ENCODE results near the gene CFAP20DC. TPM values are rescaled to one million over a fixed set of nuclear protein-coding genes. Genes with fewer than 3 reads are reported as not detected.

The CFAP20DC gene
- total and polyA plus RNA-seq, 2 of the 8 experiments (the other 6 are each of a cell fraction or from before 2014, with no cell fraction given) = 2.2 to 2.8 TPM

- no peak overlapping the region for H2BK12ac ChIP-seq (ENCODE audit: low read depth, low read length)
- no peak overlapping the region for H3K4me3 ChIP-seq (ENCODE audit: extremely low read depth in 1 of 4, insufficient read depth in 2 of 4, low read depth in 3 of 4, low read length in 4 of 4)
- H3K56ac ChIP-seq (replicated peaks; ENCODE audit: insufficient read length, low read depth, low read length) = no peak overlapping the region
- ChIA-PET POLR2A (ENCODE audit: partially characterized antibody) (no interaction called here), CTCF (ENCODE audit: partially characterized antibody) (interaction anchor here (1.9 kb wide), 1 partner anchor 51 kb away, joined by 4 read pairs; no protein-coding TSS in a partner anchor)
- no peak overlapping the region for H3K4ac ChIP-seq (replicated peaks; ENCODE audit: insufficient read length, low read depth, low read length)
- no peak overlapping the region for H2AFZ ChIP-seq (ENCODE audit: low read length)
- no peak overlapping the region for H2BK15ac ChIP-seq (ENCODE audit: low read length)
- no peaks in the 10 kb centered on the region for H3K9me3 ChIP-seq (ENCODE audit: insufficient read depth in 2 of 2, low read depth in 1 of 2, low read length in 1 of 2)
- no peak overlapping the region for H2BK20ac ChIP-seq (ENCODE audit: low read length)
- no peak overlapping the region for H4K8ac ChIP-seq (ENCODE audit: extremely low read depth, insufficient read depth, low read length)
- H4K5ac ChIP-seq (ENCODE audit: insufficient read length, low read depth, low read length) = no peak overlapping the region
- H3K23ac ChIP-seq (ENCODE audit: insufficient read length) = no peak overlapping the region
- H3K27me3 ChIP-seq (replicated peaks in 1 of 4; ENCODE audit: control insufficient read depth in 3 of 4, extremely low read depth in 1 of 4, insufficient read depth in 3 of 4, low read length in 3 of 4) = no peaks in the 10 kb centered on the region
- H4K20me1 ChIP-seq (replicated peaks in 1 of 2; ENCODE audit: control insufficient read depth in 1 of 2, insufficient read depth in 2 of 2, low read length in 2 of 2) = no peaks in the 10 kb centered on the region
- FAIRE-seq = no peak
- DNase-seq (ENCODE audit: low read depth in 1 of 2, low spot score in 2 of 2) = no peak
- H3K9ac ChIP-seq (replicated peaks in 1 of 4; ENCODE audit: extremely low read depth in 1 of 4, low read depth in 3 of 4, low read length in 3 of 4) = no peak overlapping the region
- H3K4me2 ChIP-seq (ENCODE audit: insufficient read depth in 1 of 2, low read depth in 2 of 2, low read length in 2 of 2) = no peak overlapping the region
- no peak overlapping the region for H3K18ac ChIP-seq (ENCODE audit: extremely low read depth, low read length)
- H2BK120ac ChIP-seq (replicated peaks; ENCODE audit: low read depth, low read length) = no peak overlapping the region
- H3K23me2 ChIP-seq (ENCODE audit: low read depth, low read length) = no peaks in the 10 kb centered on the region
- H3K14ac ChIP-seq (ENCODE audit: insufficient read length) = no peak overlapping the region
- H2BK5ac ChIP-seq (ENCODE audit: low read depth, low read length) = no peak overlapping the region
- no peak overlapping the region for H2AK5ac ChIP-seq (ENCODE audit: low read depth, low read length)
- H3K36me3 ChIP-seq (ENCODE audit: control insufficient read depth in 2 of 4, insufficient read depth in 4 of 4, low read length in 3 of 4) = no peaks in the 10 kb centered on the region
- H3K27ac ChIP-seq (ENCODE audit: low read depth, low read length) = no peak overlapping the region
- H3K4me1 ChIP-seq (replicated peaks in 1 of 4; ENCODE audit: control insufficient read depth in 3 of 4, insufficient read depth in 4 of 4, low read length in 3 of 4) = no peaks in the 10 kb centered on the region
- H3K79me1 ChIP-seq (ENCODE audit: low read depth, low read length) = no peaks in the 10 kb centered on the region
- H4K91ac ChIP-seq (replicated peaks; ENCODE audit: insufficient read length, low read length) = no peak overlapping the region
- no peaks in the 10 kb centered on the region for H3K79me2 ChIP-seq (ENCODE audit: control insufficient read depth in 1 of 2, insufficient read depth in 2 of 2, low read length in 2 of 2)
- WGBS, 2 experiments (ENCODE audit: extremely low coverage in 1 of 2, insufficient coverage in 1 of 2, insufficient read length in 1 of 2, insufficient replicate concordance in 2 of 2, low coverage in 1 of 2, low lambda C conversion rate in 2 of 2, missing lambda C conversion rate in 1 of 2) = 88% methylated on average over 8 of the region's 8 CpGs; no CpG with 5 or more reads in 1 of the 2 experiments
- TF ChIP-seq NANOG (IDR thresholded peaks at IDR 0.05; ENCODE audit: insufficient read depth, low read depth, low read length, poor library complexity, severe bottlenecking) (no peak), HDAC6 (IDR thresholded peaks at IDR 0.05; ENCODE audit: low read depth, low read length) (no peak), HDAC2 (IDR thresholded peaks at IDR 0.05; ENCODE audit: borderline replicate concordance in 1 of 2, low read depth in 2 of 2, low read length in 2 of 2) (no peak), BRCA1 (IDR thresholded peaks at IDR 0.05; ENCODE audit: low read depth, low read length) (no peak), CTBP2 (IDR thresholded peaks at IDR 0.05; ENCODE audit: borderline replicate concordance, insufficient read depth, insufficient read length, low read length) (no peak), KDM5A (IDR thresholded peaks at IDR 0.05; ENCODE audit: low read length) (no peak), NRF1 (IDR thresholded peaks at IDR 0.05; ENCODE audit: low read depth, low read length) (no peak), TBP (IDR thresholded peaks at IDR 0.05; ENCODE audit: low read depth, low read length) (no peak), ZNF274 (IDR thresholded peaks at IDR 0.05; ENCODE audit: borderline replicate concordance, extremely low read depth, low read length) (no peak), POLR2A (IDR thresholded peaks at IDR 0.05; ENCODE audit: control extremely low read depth in 1 of 2, low read depth in 2 of 2, low read length in 2 of 2) (no peak), KDM1A (IDR thresholded peaks at IDR 0.05; ENCODE audit: borderline replicate concordance, low read length) (no peak), SIN3A (conservative IDR thresholded peaks at IDR 0.05 in 1 of 2, IDR thresholded peaks at IDR 0.05 in 1 of 2; ENCODE audit: low read depth in 1 of 2, low read length in 2 of 2) (no peak)
- TF ChIP-seq, protein P1, sequence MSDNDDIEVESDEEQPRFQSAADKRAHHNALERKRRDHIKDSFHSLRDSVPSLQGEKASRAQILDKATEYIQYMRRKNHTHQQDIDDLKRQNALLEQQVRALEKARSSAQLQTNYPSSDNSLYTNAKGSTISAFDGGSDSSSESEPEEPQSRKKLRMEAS (IDR thresholded peaks at IDR 0.05) = no peak
These were observed 48.1 kb downstream of the CFAP20DC start for GRCh38 chr3:59001675-59002074.

Measured in H1 (cell line).